ENCODE results near the gene DNAI2.

DNAI2 gene

GRCh38 chr17:74357466-74357809, 83.4 kb downstream of the DNAI2 start:
- H3K4me3 ChIP-seq (ENCODE audit: low read length), result no peak overlapping the region
- no peak for DNase-seq (ENCODE audit: low read depth)
- no peak for TF ChIP-seq CTCF (IDR thresholded peaks at IDR 0.05; ENCODE audit: insufficient read depth, low read depth, low read length, missing control alignments)

GRCh38 chr17:74358697-74359096, 84.7 kb downstream of the DNAI2 start:
- no peak for TF ChIP-seq CTCF (IDR thresholded peaks at IDR 0.05; ENCODE audit: insufficient read depth, low read depth, low read length, missing control alignments)
- no peak for DNase-seq (ENCODE audit: low read depth)
- H3K4me3 ChIP-seq (ENCODE audit: low read length), result no peak overlapping the region

- TF ChIP-seq CTCF (IDR thresholded peaks at IDR 0.05; ENCODE audit: insufficient read depth, low read depth, low read length, missing control alignments), result no peak
- DNase-seq (ENCODE audit: low read depth), result no peak
- no peak overlapping the region for H3K4me3 ChIP-seq (ENCODE audit: low read length)
These were observed 85.9 kb downstream of the DNAI2 start for GRCh38 chr17:74359916-74360315.

- TF ChIP-seq CTCF (IDR thresholded peaks at IDR 0.05; ENCODE audit: insufficient read depth, low read depth, low read length, missing control alignments), result no peak
- no peak for DNase-seq (ENCODE audit: low read depth)
- H3K4me3 ChIP-seq (ENCODE audit: low read length), result no peak overlapping the region
These were observed 86.8 kb downstream of the DNAI2 start for GRCh38 chr17:74360899-74361229.

- DNase-seq (ENCODE audit: low read depth), result peak; percentile 17
- peak; percentile 38 for TF ChIP-seq CTCF (IDR thresholded peaks at IDR 0.05; ENCODE audit: insufficient read depth, low read depth, low read length, missing control alignments)
- H3K4me3 ChIP-seq (ENCODE audit: low read length), result no peak within 1 kb of the TSS
These were observed 87.4 kb downstream of the DNAI2 start, which contains the start of gene BTBD17 for GRCh38 chr17:74361230-74362068. BTBD17 (minus strand) TSS chr17:74361868; CDS start chr17:74361819, 49 bp downstream.

GRCh38 chr17:74362069-74362405, 88.0 kb downstream of the DNAI2 start:
- no peak for TF ChIP-seq CTCF (IDR thresholded peaks at IDR 0.05; ENCODE audit: insufficient read depth, low read depth, low read length, missing control alignments)
- H3K4me3 ChIP-seq (ENCODE audit: low read length), result no peak overlapping the region
- no peak for DNase-seq (ENCODE audit: low read depth)

All from epithelial cell of esophagus (primary cell).